Esophagus muscularis mucosa (tissue), 4 donors: ENCODE measurements around the gene TEAD4.

Source experiments
- EP300 ChIP-seq: sonication (generic); formaldehyde crosslinking; IDR thresholded peaks from one replicate; pipeline ENCODE4 v1.6.1; 2017; ENCODE audit warnings: antibody characterized with exemption
- POLR2A ChIP-seq: fragments of 450-650 bp; IDR thresholded peaks from one replicate; pipeline ENCODE4 v1.6.1; 2017; ENCODE audit warnings: antibody characterized with exemption, moderate library complexity, mild to moderate bottlenecking, low read depth
- POLR2AphosphoS5 ChIP-seq, 2 donors: sonication (generic); formaldehyde crosslinking; IDR thresholded peaks; one replicate each; pipeline ENCODE4 v1.6.1; 2017; ENCODE audit warnings: antibody characterized with exemption in 2 of 2
- TF ChIP-seq, protein P1 (sequence below), 3 experiments: fragments of 200-600 bp in 2 of 3; fragments of 450-650 bp in 1 of 3; sonication (generic) in 2 of 3; IDR thresholded peaks; one replicate each; pipeline ENCODE4 v1.5.1; 2017 to 2019; ENCODE audit warnings: antibody characterized with exemption in 3 of 3, mild to moderate bottlenecking in 2 of 3, moderate library complexity in 1 of 3

- TF ChIP-seq, protein P1, sequence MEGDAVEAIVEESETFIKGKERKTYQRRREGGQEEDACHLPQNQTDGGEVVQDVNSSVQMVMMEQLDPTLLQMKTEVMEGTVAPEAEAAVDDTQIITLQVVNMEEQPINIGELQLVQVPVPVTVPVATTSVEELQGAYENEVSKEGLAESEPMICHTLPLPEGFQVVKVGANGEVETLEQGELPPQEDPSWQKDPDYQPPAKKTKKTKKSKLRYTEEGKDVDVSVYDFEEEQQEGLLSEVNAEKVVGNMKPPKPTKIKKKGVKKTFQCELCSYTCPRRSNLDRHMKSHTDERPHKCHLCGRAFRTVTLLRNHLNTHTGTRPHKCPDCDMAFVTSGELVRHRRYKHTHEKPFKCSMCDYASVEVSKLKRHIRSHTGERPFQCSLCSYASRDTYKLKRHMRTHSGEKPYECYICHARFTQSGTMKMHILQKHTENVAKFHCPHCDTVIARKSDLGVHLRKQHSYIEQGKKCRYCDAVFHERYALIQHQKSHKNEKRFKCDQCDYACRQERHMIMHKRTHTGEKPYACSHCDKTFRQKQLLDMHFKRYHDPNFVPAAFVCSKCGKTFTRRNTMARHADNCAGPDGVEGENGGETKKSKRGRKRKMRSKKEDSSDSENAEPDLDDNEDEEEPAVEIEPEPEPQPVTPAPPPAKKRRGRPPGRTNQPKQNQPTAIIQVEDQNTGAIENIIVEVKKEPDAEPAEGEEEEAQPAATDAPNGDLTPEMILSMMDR (IDR thresholded peaks at IDR 0.05): no peak
- TF ChIP-seq POLR2AphosphoS5 (IDR thresholded peaks at IDR 0.05) (no peak), POLR2A (no peak), EP300 (no peak)
Observed at GRCh38 chr12:3018284-3019004, 59.2 kb downstream of the TEAD4 start.
